Central memory CD4-positive, alpha-beta T cell (primary cell): Measurements from ENCODE around the gene DNAH6.
"Not testable (repeated sequence)": the region's sequence is repeated elsewhere in the genome, so short reads cannot be mapped to it uniquely, and the experiment has no call there.

Experiments used
- DNase-seq: peaks from one replicate; pipeline ENCODE4 v3.0.0; 2022

Gene DNAH6

DNA sequence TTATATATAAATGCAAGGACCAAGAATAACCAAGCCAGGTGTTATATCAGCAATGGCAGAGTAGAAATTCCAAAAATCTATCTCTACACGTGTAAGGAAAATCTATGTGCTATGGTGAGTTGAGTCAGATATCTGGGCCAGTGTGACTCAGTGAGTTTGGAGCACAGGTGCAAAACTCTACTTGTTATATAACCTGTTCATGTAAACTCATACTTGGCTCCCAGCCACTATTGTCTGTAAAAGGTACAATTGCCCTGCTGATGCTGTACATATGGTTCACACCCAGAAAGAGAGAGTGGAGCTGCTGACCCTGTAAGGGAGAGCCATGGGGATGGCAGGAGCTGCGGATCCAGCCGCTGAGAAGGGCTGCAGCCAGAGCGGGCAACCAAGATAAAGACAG, 252.5 kb downstream of the DNAH6 start:
- DNase-seq, result no peak

DNA sequence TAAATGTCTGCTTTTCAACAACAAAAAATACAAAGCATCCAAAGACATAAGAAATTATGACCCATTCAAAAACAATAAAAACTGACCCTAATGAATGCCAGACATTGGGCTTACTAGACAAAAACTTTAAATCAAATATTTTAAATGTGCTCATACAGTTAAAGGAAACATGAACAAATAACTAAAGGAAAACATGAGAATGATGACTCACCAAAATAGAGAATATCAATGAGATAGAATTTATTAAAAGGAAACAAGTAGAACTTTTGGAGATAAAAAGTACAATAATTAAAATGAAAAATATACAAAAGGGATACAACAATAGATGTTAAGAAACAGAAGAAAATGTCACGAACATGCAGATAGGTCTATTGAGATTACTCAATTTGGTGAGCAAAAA, 254.0 kb downstream of the DNAH6 start:
- DNase-seq, result no peak

DNA sequence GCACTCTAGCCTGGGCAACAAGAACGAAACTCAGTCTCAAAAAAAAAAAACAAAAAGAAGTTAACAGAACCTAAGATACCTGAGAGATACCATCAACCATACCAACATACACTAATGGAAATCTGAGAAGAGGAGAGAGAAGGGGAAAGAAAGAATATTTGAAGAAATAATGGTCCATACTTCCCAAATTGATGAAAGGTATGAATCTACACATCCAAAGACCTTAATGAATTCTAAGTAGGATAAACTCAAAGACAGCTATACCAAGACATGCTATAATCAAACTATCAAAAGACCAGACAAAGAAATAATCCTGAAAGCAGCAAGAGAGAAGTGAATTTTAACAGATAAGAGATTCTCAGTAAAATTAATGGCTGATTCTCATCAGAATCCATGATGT, 255.0 kb downstream of the DNAH6 start:
- no peak for DNase-seq

DNA sequence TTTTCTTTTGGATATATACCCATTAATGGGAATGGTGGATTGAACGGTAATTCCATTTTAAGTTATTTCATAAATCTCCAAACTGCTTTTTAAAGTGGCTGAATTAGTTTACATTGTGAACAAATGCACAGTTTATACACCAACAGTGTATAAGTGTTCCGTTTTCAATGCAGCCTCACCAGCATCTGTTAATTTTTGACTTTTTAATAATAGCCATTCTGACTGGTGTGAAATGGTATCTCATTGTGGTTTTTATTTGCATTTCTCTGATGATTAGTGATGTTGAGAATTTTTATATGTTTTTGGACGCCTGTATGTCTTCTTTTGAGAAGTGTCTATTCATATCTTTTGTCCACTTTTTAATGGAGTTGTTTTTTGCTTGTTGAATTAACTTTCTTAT, 257.3 kb downstream of the DNAH6 start:
- DNase-seq, result not testable (repeated sequence)

DNA sequence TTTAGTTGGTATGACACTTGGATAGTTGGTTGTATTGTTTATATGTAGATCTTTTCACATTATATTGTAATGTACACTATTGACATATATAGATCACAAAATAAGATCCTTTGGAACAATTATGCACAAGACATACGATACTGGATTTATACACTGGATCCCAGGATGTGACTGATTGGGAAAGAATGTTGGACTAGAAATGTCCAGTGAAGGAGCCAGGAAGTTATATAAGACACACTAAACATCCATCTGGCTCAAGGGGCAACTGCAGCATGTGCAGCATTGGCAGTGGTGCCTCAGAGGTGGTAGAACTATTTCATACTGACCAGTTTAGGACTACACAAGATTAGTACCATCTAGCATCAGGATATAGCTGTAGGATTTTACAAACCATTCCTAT, 259.7 kb downstream of the DNAH6 start:
- DNase-seq, result no peak

DNA sequence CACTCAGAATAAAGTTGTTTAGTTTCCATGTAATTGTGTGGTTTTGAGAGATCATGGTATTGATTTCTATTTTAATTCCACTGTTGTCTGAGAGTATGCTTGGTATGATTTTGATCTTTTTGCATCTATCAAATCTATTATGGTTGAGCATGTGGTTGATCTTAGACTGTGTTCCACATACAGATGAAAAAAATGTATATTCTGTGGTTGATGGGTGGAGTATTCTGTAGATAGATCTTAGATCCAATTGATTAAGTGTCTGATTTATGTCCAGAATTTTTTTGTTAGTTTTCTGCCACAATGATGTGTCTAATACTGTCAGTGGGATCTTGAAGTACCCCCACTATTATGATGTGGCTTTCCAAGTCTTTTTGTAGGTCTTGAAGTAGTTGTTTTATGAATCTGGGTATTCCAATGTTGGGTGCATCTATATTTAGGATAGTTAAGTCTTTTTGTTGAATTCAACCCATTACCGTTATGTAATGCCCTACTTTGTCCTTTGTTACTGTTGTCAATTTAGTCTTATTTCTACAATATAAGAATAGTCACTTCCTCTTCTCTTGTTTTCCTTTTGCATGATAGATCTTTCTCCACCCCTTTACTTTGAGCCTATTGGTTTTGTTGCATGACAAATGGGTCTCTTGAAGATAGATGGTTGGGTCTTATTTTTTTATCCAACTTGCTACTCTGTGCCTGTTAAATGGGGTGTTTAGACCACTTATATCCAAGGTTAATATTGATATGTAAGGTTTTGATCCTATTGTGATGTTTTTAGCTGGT, 262.8 kb downstream of the DNAH6 start:
- peak; percentile 60 for DNase-seq

DNA sequence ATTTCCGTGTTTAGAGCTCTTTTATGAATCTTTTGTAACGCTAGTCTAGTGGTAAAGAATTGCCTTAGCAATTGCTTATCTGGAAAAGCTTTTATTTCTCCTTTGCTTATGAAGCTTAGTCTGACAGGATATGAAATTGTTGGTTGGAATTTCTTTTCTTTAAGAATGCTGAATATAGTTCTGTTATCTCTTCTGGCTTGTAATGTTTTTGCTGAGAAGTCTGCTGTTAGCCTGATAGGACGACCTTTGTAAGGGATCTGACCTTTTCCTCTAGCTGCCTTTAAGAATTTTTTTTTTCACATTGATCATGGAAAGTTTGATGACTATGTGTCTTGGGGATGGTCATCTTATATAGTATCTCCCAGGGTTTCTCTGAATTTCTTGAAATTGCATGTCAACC, 263.5 kb downstream of the DNAH6 start:
- no peak for DNase-seq

DNA sequence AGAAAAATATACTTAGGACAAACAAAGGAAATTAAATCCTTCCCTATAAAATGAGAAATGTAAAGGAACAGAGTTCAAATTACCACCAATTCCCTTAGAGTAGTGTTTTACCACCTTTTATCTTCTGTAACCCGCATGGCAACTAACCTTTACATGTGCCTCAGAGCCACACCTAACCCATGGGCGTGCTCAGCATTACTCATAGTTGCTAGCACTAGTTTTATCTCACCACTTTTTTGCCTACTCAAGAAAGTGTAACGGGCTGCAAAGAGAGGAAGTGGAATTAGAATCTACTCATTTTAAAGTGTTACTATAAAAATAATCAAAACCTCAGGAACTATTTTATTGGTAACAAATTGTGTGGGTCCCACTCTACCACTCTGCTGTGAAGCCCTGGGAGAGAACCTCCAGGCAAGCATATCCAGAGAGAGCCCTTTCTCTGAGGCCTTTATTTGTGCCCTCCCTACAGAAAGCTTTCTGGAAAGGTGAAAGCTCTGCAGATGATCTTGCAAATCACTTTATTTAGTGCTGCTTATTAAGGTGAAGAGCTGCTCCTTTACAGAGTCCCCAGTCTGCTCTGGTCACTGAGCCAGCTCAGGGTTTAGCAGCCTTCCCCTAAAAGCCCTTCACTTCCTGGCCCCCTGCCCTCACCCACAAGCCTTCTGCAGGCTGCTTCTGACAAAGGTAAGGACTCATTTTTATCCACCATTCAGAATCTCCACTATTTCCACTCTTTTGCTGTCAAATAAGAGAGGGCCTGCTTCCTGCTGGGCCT, 265.8 kb downstream of the DNAH6 start:
- peak; percentile 66 for DNase-seq

DNA sequence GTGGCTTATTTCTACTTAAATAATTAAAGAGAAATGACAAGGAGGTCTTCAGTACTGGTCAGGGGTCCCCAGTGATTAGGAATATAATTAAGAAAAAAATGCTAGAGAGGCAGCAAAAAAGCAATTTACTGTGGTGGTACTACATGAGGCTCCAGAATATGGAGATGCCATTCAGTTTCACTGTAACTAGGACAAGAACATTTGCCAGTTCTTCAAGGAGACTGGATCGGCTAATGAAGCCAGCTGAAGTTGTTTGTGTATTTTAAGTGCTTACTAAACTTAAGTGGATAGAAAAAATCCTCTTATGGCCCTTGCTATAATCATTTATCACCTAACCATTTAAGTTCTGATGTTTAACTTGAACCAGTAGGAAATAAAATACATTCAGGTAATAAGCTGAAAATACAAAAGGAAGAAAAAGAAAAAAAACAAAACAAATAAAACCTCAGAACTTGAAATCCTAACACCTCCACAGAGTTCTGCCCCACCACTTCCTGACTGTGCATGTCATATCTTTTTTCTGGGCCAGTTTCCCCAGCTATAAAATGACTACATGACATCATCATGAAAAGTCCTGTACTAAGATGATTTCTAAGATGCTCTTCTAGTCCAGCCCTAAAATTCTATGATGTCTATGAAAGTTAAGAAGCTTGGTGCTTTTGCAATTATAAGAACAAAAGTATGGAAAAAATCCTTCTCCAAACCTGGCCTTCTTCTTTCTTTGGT, 266.6 kb downstream of the DNAH6 start:
- peak; percentile 82 for DNase-seq

DNA sequence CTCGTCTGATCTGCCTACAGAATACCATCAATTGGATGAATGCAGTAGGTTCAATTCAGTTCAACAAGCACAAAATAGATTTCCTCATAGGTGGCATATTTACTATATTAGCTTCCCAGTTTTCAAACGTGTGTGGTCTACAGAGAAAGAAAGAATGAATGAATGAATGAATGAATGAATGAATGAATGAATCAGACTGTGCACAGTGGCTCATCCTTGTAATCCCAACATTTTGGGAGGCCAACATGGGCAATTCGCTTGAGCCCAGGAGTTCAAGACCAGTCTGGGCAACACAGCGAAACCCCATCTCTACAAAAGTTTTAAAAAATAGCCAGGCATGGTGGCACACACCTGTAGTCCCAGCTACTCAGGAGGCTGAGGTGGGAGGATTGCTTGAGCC, 269.7 kb downstream of the DNAH6 start:
- no peak for DNase-seq

DNA sequence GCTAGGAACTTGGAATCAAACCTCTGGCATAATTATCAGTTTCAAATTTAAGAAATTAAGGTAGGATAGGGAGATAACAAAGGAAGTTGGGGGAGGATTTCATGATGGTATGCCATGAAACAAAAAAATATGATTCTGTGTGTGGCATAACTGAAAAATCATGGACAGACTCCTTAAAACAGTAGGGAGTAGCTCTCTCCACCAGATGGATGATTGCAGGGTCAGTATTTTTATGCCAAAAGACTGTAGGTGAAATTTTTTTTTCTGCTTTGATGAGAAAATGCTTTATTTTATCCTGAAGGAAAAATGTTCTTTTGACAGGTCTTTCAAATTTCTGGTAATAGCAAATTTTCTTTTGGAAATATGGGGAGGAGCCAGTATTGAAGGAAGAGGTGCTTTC, 270.3 kb downstream of the DNAH6 start:
- no peak for DNase-seq

DNA sequence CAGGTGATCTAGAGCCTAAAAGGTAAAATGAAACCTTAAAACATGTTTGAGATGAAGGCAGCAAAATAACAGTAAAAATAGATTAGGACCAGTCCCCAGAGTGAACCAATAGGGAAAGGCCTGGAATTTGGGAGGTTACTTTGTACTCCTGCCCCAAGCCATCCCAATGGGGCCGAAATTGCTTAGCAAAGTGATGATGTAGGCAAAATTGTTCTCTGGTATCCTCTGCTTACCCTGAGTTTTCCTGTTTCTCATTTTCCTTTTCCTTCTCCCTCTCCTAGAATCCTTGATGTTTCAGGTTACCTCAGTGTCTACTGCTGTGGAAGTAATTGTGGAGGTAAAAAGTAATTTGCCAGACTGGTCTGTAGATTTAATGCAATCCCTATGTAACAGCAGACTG, 271.7 kb downstream of the DNAH6 start:
- DNase-seq, result no peak

DNA sequence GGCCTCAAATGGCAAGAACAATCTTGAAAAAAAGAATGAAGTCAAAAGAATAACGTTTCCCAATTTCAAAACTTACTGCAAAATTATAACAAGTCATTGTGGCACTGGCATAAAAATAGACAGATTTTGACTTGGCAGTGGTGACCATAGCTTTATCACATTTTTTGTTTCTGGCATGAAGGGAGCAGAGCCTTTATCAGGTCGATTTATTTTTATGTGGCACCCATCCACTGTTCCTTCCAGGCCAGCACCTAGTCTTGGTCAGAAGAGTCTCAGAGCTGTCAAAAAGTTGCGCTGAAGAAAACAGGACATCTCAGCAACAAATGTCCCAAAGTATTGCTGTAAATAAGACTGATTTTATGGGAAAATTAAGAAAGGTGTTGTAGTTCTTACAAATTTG, 272.2 kb downstream of the DNAH6 start:
- DNase-seq, result no peak

DNA sequence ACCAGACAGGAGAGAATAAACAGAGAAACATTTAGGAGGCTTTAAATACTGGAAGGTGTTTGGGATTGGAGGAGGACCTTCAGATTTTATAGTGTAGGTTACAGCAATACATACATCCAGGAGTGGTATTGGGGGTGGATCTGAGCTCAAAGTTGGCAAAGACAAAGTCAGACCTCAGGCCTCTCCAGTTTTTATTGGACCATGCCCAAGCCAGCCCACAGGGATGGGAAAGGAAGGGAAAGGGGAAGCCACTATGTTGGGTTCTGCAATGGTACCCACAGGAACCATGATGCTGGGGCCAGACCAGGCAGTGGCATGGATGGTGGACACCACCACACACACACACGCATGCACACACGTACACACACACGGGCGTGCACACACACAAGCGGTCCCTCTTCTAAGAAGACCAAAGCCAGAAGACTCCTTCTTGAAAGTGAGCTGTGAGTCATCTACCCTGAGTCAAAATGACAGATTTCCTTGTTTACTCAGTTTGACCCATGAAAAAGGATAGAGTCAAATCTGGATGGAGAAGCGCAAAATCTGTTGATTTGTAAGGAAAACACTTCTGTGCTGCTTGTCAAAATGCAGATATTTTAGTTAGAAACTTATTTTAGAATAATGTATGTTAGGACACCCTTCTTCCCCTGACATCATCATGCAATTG, 276.7 kb downstream of the DNAH6 start:
- no peak for DNase-seq

DNA sequence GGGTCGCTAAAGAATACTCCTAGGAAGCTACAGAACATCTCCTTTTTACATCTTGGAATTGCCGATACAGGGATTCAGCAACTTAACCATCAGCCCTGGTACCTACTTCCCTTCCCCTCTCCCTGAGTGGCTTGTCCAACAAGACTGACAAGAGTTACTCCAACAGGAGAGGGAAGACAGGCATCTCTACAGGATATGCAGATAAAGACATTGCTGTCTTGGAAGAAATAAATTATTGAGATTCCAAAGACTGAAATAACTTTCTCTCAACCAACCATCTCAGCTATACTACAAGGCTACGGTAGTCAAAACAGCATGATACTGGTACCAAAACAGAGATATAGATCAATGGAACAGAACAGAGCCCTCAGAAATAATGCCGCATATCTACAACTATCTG, 277.3 kb downstream of the DNAH6 start:
- DNase-seq, result no peak

DNA sequence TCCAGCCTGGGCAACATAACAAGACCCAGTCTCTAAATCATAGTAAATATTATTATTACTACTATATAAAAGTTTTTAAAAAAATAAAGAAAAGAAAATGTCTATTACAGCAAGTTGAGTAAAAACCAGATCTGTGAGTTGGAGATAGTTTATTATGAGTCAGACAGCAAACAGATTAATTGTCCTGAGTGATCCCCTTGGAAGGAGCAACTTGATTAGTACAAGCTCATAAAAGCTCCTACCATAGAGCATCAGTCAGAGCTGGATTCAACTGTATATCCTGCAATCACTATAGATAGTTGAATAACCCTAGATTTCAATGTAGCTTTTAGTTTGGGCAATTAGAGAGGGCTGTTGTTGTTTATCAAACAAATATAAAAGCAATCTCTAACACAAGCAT, 280.5 kb downstream of the DNAH6 start:
- no peak for DNase-seq

DNA sequence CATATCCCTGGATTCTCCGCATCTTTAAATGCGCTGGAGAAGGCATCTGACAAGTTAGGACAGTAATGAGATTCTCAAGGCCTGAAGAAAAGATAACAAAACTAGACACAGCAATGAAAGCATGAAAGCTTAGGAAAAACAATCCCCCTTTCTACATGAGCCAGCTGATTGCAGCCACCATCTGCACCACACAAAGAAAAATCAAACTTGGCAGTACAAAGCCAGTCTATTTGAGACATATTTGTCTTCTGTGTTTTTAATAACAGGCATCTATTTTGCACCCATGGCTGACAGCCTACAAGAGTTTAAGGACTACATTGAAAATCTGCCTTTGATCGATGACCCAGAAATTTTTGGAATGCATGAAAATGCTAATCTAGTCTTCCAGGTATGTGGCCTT, 281.0 kb downstream of the DNAH6 start:
- DNase-seq, result no peak

DNA sequence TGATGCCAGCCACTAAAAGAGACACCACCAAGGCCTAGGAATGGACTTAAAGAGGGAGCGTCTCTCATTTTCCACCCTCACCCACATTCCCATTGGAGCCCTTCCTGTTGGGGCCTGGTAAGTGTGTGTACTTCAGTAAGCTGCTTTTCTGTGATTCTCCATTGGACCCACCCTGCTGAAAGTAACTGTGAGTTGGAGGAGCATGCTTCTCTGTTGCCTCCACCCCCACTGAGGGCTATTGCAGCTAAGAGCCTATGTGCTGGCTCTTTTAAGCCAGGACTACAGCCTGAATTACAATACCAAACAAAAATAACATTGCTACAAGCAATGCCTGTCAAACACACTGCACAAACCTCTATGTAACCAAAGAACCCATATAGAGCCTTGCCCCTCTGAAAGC, 283.5 kb downstream of the DNAH6 start:
- no peak for DNase-seq

DNA sequence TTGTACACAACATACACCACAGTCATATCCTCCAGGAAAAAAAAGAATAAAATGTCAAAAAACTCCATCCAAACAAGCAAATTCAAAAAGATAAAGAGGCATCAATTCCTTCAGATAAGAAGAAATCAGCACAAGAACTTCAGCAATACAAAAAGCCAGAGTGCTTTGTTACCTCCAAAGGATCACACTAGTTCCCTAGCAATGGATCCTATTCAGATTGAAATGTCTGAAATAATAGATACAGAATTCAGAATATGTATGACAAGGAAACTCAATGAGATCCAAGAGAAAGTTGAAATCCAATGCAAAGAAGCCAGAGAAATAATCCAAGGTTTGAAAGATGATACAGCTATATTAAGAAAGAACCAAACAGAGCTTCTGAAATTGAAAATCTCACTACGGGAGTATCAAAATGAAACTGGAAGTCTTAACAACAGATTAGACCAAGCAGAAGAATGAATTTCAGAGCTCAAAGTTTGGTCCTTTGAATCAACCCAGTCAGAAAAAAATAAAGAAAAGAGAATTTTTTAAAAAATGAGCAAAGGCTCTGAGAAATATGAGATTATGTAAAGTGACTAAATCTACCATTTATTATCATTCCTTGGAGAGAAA, 284.0 kb downstream of the DNAH6 start:
- DNase-seq, result no peak

DNA sequence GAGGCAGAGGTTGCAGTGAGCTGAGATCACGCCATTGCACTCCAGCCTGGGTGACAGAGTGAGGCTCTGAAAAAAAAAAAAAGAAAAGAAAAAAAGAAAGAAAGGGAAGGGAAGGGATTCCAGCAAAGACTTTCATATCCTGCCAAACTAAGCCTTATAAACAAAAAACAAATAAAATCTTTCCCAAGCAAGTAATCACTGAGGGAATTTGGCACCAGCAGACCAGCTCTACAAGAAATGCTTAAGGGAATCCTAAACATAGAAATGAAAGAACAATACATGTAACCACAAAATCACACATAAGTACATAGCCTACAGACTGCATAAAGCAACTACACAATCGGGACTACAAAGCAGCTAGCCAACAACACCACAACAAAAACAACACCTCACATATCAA, 285.5 kb downstream of the DNAH6 start:
- DNase-seq, result no peak

DNA sequence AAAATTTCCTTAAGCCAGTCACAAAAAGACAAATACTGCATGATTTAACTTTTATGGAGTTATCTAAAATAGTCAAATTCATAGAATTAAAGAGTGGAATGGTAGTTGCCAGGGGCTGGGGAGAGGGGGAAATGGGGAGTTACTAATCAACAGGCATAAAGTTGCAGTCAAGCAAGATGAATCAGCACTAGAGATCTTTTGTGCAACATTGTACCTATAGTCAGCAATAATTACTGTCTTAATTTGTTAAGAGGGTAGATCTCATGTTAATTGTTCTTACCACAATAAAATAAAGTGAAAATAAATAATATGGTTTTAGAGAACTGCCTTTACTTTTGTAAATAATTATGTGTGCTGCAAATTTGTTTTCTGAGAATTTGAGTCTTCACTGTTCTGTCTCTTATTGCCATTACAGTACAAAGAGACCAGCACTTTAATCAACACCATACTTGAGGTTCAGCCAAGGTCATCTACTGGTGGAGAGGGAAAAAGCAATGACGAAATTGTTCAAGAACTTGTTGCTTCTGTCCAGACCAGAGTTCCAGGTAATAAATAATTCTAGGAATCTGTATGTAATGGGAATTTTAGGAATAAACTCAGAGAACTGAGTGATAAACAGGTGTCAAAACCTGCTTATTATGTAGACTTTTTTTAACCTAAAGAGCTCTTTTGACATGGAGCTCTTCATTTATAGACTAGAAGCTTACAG, 289.1 kb downstream of the DNAH6 start:
- DNase-seq, result no peak

DNA sequence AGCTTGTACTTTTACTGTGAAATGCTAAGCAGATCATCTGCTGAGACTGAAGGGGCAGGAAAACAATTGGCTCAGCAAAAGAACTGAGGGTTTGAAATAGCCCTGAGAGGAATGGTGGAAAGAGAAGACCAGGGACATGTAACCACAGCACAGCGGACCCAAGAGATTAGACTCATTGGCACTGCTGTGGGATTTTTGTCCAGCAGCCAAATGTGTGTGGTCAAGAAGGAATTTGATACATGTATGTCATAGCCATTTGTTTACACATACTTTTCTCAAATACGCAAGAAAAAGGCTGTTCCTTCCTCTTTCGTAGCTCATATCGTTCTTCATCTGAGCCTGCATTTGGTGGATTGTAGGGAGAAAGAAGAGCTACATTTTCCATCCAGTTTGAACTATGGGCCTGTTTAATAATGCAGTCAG, 290.8 kb downstream of the DNAH6 start:
- DNase-seq, result no peak
